GM19438 (cell line): ENCODE measurements around the gene ACTRT3.

Source experiments
- ATAC-seq: cut with Tn5 transposase; IDR thresholded peaks from one replicate; pipeline ENCODE4 v1.9.1; 2021; ENCODE audit warnings: low read depth; ENCODE audit not compliant: unreplicated experiment

The ACTRT3 gene

GRCh38 chr3:169769287-169770181 lies at the start of gene ACTRT3:
Gene ACTRT3, minus strand, starts transcription at chr3:169769561. Its CDS starts 41 bp downstream, at chr3:169769520.
- peak; percentile 16 for ATAC-seq

GRCh38 chr3:169818316-169818715 lies 49.0 kb upstream of the ACTRT3 start:
- no peak for ATAC-seq

GRCh38 chr3:169815590-169816150 lies 46.3 kb upstream of the ACTRT3 start:
- ATAC-seq, result no peak

- peak; percentile 76 for ATAC-seq
Measured at GRCh38 chr3:169813757-169814517, 44.6 kb upstream of the ACTRT3 start.

- ATAC-seq, result no peak
Measured at GRCh38 chr3:169813278-169813677, 43.9 kb upstream of the ACTRT3 start.

- peak; percentile 68 for ATAC-seq
Measured at GRCh38 chr3:169812332-169813235, 43.2 kb upstream of the ACTRT3 start, which contains the start of the genes LRRC34 and LRRIQ4. Gene LRRC34, minus strand, starts transcription at chr3:169812904. Its CDS starts 356 bp downstream, at chr3:169812548. Gene LRRIQ4, plus strand, starts transcription at chr3:169812870. Its CDS starts 9,052 bp downstream, at chr3:169821922.

- ATAC-seq, result peak; percentile 11
Measured at GRCh38 chr3:169811631-169812331, 42.4 kb upstream of the ACTRT3 start.

- ATAC-seq, result no peak
Measured at GRCh38 chr3:169809230-169809795, 40.0 kb upstream of the ACTRT3 start.

- no peak for ATAC-seq
Measured at GRCh38 chr3:169804681-169805080, 35.3 kb upstream of the ACTRT3 start.

- ATAC-seq, result no peak
Measured at GRCh38 chr3:169792359-169792758, 23.0 kb upstream of the ACTRT3 start.

- no peak for ATAC-seq
Measured at GRCh38 chr3:169790687-169791429, 21.5 kb upstream of the ACTRT3 start.

- ATAC-seq, result no peak
Measured at GRCh38 chr3:169790219-169790618, 20.9 kb upstream of the ACTRT3 start.

GRCh38 chr3:169787791-169788190 lies 18.4 kb upstream of the ACTRT3 start:
- ATAC-seq, result no peak

- ATAC-seq, result no peak
Measured at GRCh38 chr3:169787120-169787519, 17.8 kb upstream of the ACTRT3 start.

GRCh38 chr3:169781209-169781855 lies 12.0 kb upstream of the ACTRT3 start:
- no peak for ATAC-seq

GRCh38 chr3:169780742-169781141 lies 11.4 kb upstream of the ACTRT3 start:
- no peak for ATAC-seq

- no peak for ATAC-seq
Measured at GRCh38 chr3:169777822-169778221, 8.5 kb upstream of the ACTRT3 start.

GRCh38 chr3:169774186-169774585 lies 4.8 kb upstream of the ACTRT3 start:
- ATAC-seq, result no peak
